ENCODE measurements around the gene TTPAL. TPM values are rescaled to one million over a fixed set of nuclear protein-coding genes. Genes with fewer than 3 reads are reported as not detected.

TTPAL gene
- total RNA-seq, 2 donors from 2014 or later: 7.3 to 17.6 TPM

DNA sequence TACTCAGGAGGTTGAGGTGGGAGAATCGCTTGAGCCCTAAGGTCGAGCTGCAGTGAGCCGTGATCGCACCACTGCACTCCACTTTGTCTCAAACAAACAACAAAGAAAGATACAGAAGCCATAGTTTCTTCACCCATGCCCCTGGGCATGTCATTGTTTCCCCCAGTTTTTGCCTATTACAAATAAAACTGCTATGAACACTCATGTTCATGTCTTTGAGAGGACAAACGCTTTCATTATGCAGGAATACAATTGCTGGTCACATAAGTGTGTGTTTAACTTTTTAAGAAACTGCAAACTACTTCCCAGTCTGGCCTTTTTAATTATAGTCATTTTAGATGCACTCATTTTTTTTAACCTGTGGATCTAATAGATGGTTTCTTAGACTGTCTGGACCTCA is 12.2 kb upstream of the TTPAL start:
- ATAC-seq (ENCODE audit: insufficient number of reproducible peaks, low FRiP score, low read depth): no peak
- TF ChIP-seq, protein P1, sequence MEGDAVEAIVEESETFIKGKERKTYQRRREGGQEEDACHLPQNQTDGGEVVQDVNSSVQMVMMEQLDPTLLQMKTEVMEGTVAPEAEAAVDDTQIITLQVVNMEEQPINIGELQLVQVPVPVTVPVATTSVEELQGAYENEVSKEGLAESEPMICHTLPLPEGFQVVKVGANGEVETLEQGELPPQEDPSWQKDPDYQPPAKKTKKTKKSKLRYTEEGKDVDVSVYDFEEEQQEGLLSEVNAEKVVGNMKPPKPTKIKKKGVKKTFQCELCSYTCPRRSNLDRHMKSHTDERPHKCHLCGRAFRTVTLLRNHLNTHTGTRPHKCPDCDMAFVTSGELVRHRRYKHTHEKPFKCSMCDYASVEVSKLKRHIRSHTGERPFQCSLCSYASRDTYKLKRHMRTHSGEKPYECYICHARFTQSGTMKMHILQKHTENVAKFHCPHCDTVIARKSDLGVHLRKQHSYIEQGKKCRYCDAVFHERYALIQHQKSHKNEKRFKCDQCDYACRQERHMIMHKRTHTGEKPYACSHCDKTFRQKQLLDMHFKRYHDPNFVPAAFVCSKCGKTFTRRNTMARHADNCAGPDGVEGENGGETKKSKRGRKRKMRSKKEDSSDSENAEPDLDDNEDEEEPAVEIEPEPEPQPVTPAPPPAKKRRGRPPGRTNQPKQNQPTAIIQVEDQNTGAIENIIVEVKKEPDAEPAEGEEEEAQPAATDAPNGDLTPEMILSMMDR (IDR thresholded peaks at IDR 0.05): no peak

DNA sequence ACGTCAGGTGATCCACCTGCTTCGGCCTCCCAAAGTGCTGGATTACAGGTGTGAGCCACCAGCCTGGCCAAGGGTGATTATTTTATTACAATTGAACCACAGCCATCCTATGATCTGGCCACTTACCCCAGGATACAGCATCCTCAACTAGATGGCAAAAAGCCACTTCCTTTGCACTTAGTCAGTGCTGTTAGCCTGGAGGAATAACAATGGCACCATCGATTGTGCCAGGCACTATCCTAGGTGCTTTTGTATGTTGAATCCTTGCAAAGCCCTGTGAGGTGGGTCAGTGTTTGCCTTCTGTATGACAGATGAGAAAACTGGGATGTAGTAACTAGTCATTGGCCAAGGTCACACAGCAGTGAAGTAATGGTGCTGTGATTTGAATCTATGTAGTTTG is 11.2 kb upstream of the TTPAL start:
- Histone ChIP-seq H3K9me3 (no peaks in the 10 kb centered on the region), H3K4me1 (ENCODE audit: control insufficient read depth in 1 of 2, low read depth in 2 of 2) (no peaks in the 10 kb centered on the region), H3K36me3 (no peaks in the 10 kb centered on the region), H3K27me3 (replicated peaks; ENCODE audit: insufficient read depth) (no peaks in the 10 kb centered on the region), H3K4me3 (no peak overlapping the region), H3K27ac (no peak overlapping the region)
- TF ChIP-seq, protein P1 (IDR thresholded peaks at IDR 0.05): no peak
- no peak for DNase-seq (ENCODE audit: low spot score)
- ATAC-seq (ENCODE audit: insufficient number of reproducible peaks, low FRiP score, low read depth): no peak

More for the DNA sequence above, 12.2 kb upstream of the TTPAL start:
- H3K36me3 ChIP-seq: no peaks in the 10 kb centered on the region
- H3K4me1 ChIP-seq (ENCODE audit: control insufficient read depth in 1 of 2, low read depth in 2 of 2): no peaks in the 10 kb centered on the region
- H3K27ac ChIP-seq: no peak overlapping the region
- no peaks in the 10 kb centered on the region for H3K9me3 ChIP-seq
- H3K4me3 ChIP-seq: no peak overlapping the region
- no peak for DNase-seq (ENCODE audit: low spot score)
- no peaks in the 10 kb centered on the region for H3K27me3 ChIP-seq (replicated peaks; ENCODE audit: insufficient read depth)

DNA sequence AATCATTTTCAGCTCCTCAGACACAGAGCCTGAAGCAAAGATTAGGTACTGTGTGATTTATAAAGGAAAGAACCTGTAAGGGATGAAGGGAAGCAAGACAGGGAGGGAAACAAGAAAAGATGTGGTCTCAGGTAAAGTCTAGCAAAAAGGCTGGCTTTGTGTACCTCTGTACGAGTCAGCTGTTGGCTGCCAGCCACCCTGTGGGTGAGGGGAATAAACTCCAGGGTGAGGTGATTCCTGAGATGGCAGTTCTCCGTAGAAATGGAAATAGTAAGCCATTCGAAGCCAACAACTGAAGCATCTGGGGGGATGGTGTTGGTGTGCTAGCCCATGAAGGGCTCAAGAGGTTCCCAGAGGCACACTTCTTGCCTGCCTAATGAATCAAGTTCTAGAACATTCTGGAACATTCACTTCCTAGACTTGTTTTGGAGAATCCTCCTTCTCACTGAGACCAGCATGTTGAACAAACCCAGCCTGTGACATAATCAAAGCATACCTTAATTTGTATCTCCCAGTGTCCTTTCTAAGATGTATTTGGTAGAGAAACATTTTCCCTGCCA is 10.6 kb upstream of the TTPAL start:
- TF ChIP-seq, protein P1 (IDR thresholded peaks at IDR 0.05): no peak
- H3K36me3 ChIP-seq: no peaks in the 10 kb centered on the region
- no peak for DNase-seq (ENCODE audit: low spot score)
- H3K4me3 ChIP-seq: no peak overlapping the region
- H3K4me1 ChIP-seq (ENCODE audit: control insufficient read depth in 1 of 2, low read depth in 2 of 2): no peaks in the 10 kb centered on the region
- no peaks in the 10 kb centered on the region for H3K9me3 ChIP-seq
- no peak overlapping the region for H3K27ac ChIP-seq
- H3K27me3 ChIP-seq (replicated peaks; ENCODE audit: insufficient read depth): no peaks in the 10 kb centered on the region
- no peak for ATAC-seq (ENCODE audit: insufficient number of reproducible peaks, low FRiP score, low read depth)

DNA sequence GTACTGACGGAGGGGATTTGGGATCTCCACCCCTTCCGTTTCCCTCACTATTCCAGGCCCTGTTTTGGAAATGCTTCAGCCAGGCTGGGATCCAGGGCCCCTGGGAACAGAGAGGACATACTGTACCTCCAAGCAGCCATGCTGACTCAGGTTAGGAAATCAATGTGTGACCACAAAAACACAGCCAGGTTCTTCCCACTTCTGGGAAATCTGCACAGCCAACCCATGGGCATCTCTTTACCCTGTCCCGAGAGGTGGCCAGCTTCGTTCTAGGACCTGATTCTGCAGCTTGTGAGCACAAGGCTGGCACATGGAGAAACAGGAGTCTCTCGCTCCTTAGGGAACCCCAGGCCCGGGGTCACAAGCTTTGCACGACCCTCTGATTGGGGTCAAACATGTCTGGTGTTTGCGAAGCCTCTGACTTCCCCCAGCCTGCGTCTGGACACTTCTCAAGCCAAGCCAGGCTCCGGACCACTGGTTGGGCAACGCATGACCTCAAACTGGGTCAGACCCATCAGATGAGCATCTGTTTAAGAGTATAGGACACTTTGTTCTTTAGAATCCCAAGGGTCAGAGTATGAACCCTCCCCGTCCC is 8.3 kb upstream of the TTPAL start:
- H3K4me1 ChIP-seq (ENCODE audit: control insufficient read depth in 1 of 2, low read depth in 2 of 2): no peaks in the 10 kb centered on the region
- H3K9me3 ChIP-seq: no peaks in the 10 kb centered on the region
- DNase-seq (ENCODE audit: low spot score) (no peak), ATAC-seq (ENCODE audit: insufficient number of reproducible peaks, low FRiP score, low read depth) (no peak)
- H3K27me3 ChIP-seq (replicated peaks; ENCODE audit: insufficient read depth): no peaks in the 10 kb centered on the region
- no peaks in the 10 kb centered on the region for H3K36me3 ChIP-seq
- TF ChIP-seq, protein P1 (IDR thresholded peaks at IDR 0.05): no peak
- no peak overlapping the region for H3K27ac ChIP-seq
- no peak overlapping the region for H3K4me3 ChIP-seq

DNA sequence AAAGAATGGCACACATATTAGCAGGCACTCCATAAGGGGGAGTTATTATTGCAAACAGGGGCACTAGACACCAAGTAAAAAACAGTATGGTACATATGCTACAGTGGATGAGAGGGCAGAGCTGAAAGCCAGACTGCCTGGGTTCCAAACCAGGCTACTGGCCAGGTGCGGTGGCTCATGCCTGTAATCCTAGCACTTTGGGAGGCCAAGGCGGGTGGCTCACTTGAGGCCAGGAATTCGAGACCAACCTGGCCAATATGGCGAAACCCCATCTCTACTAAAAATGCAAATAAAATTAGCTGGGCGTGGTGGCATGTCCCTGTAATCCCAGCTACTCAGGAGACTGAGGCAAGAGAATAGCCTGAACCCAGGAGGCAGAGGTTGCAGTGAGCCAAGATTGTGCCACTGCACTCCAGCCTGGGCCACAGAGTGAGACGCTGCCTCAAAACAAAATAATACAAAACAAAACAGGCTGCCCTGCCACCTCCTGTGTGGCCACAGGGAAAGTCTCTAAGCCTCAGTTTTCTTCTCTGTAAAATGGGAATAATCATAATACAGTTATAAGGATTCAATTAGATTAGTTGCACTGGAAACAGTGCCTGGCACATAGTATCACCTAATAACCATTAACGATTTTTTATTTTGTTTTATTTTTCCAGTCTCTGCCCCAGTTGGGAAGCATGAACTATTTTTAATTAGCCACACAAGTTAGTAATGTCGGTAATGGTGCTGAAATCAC is 7.5 kb upstream of the TTPAL start:
- TF ChIP-seq, protein P1 (IDR thresholded peaks at IDR 0.05): no peak
- Histone ChIP-seq H3K36me3 (no peaks in the 10 kb centered on the region), H3K4me3 (no peak overlapping the region), H3K9me3 (no peaks in the 10 kb centered on the region), H3K27me3 (replicated peaks; ENCODE audit: insufficient read depth) (no peaks in the 10 kb centered on the region), H3K27ac (no peak overlapping the region), H3K4me1 (ENCODE audit: control insufficient read depth in 1 of 2, low read depth in 2 of 2) (no peaks in the 10 kb centered on the region)
- DNase-seq (ENCODE audit: low spot score) (no peak), ATAC-seq (ENCODE audit: insufficient number of reproducible peaks, low FRiP score, low read depth) (no peak)

Measured in thoracic aorta (tissue), 2 donors.